Medulla oblongata (tissue), 1 donor: ENCODE data around the gene SPAG6.

ENCODE experiments used
- DNase-seq: peaks from one replicate; pipeline ENCODE4 v3.0.0-alpha.2; 2015; ENCODE audit errors: extremely low spot score

Gene SPAG6

GRCh38 chr10:22433875-22434274, 88.6 kb downstream of the SPAG6 start:
- no peak for DNase-seq

- DNase-seq = no peak
These were observed 89.2 kb downstream of the SPAG6 start for GRCh38 chr10:22434521-22434920.

DNA sequence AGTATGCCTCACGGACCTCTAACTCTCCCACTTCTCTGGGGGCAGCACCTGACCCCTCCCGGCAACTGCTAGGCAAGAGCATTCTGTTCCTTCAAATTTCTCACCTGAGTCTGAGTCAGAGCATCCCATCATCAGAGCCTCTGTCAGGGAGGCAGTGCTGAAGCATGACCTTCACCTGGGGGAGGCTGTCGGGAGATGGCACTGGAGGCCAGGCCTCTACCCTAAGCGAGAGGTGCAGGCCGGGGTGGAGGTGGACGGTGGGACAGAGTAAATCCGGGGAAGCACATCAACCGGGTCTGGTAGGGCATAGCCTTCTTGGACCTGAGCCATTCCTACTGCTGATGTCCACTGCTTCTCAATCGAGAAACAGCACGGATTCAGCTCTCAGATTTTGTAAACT, 90.4 kb downstream of the SPAG6 start:
- no peak for DNase-seq

GRCh38 chr10:22436526-22436892, 91.2 kb downstream of the SPAG6 start:
- DNase-seq = no peak

DNA sequence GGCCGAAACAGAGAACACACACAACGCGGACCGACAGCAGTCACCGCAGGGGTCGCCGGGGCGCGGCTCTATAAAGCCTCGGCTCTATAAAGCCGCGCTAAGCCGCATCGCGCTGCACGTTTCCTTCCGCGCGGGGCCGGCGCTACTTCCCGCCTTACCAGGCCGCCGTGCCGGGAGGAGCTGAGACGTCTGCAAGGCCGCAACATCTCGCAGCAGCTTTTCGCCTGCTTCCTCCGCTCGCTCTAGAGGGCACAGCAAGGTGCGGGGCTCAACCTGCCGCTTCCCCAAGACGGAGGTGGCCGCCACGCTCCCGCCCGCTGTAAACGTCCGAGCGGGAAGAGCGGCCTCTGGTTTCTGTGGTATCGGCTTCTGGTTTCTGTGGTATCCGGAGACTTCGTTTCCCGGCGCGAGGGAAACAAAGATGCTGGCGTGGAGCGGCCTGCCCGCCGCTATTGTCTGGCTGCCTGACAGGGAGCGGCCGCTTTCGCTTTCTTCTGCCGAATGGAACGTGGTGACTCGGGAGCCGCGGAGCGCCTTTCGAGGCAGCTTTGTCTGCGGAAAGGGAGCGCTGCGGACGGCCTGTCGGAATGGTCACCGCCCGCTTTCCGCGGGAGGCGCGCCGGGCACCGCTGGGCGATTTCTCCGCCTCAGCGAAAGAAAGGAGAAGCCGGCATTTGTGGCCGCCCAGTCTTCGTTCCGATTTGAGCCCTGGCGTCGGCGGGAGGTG, 91.8 kb downstream of the SPAG6 start:
- peak; percentile 89 for DNase-seq

- peak; percentile 61 for DNase-seq
These were observed 92.6 kb downstream of the SPAG6 start for GRCh38 chr10:22437620-22438588.

DNA sequence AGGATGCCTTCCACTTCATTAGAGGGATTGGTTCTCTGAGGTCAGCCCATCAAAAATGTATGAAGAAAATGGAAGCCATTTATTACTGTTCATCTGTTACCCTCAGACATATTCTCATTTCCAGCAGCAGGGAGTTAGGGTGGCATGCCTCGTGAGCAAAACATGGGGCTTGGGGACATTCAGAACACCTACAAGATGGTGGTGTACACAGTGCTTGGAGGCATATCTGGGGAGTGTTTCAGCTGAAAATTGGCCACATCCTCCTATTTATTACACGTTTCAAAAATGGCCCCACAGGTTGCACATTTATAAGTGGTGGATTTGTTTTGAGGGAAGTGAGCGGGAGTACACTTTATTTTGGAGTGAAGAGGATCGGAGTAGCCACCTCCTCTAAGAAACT, 93.4 kb downstream of the SPAG6 start:
- DNase-seq = no peak

DNA sequence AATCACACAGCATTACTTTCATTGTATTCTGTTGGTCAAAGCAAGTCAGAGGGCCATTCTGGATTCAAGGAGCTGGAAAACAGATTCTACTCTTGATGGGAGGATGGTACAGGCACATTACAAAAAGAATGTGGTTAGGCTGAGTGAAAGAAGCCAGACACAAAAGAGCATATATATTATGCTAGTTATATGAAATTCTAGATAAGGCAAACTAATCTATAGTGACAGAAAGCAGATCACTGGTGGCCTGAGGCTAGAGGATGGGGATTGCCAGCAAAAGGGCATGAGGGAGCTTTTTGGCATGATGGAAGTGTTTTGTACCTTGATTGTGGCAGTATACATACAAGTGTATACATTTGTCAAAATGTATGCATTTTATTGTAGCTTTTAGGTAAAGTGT, 96.8 kb downstream of the SPAG6 start:
- no peak for DNase-seq

DNA sequence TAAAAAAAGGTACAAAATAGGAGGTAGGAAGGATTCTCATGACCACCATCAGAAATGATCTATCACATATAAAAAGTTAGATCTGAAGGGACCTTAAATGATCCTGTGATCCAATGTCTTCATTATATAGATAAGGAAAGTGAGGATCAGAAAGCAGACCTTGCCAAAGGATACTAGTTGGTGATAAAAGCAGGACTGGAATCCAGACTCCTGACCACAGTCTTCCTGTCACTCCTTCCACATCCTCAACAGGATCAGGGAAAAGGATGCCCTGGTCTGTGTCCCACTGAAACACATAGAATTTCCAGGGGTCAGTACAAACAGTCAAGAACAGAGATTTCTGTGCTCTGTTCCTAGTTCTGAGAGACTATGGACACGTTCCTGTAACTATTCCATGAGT, 97.2 kb downstream of the SPAG6 start:
- no peak for DNase-seq

GRCh38 chr10:22443175-22443901, 98.0 kb downstream of the SPAG6 start:
- no peak for DNase-seq

DNA sequence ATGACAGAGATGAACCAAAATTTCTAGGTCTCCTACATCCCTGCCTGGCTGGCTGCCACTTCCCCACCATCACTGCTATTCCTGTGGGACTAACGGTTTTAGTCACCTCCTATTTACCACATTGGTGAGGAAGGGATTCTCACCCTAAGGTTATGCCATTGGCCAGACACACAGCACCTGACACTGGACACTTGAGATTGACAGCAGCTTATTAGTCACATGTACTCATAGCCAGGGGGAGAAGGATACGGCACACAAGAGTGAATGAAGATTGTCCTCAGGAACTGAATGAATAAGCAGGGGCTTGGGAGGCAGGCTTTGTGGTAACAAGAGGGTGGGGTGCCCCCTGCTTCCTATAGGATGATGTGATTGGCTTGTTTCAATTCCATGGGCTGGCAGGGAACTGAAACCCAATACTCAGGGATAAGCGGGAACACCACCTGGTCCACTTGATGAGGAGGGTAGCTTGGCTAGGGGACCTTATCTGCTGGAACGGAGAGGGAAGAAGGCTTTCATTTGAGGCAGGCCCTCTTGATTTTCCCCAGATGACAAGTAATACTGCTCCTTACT, 99.0 kb downstream of the SPAG6 start:
- DNase-seq = no peak

- DNase-seq = no peak
These were observed 100.2 kb downstream of the SPAG6 start for GRCh38 chr10:22445495-22445894.

DNA sequence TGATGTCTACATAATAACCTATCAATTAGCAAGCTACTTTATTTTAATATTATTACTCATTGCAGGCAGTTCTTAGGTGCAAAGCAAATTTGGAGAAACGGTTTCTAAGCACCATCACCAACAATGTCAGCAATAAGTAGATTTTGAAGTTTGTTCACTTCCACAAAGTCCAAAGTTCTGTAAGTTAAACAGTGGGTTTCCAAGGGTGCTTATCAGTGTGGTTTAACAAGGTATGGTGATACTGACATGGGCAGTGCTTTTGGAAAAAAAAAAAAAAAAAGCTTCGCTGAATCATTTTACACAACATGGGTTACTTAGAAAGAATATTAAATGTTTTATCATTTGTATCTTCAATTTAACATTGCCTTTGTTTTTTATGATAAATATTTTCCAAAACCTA, 101.8 kb downstream of the SPAG6 start:
- no peak for DNase-seq

- DNase-seq = no peak
These were observed 106.0 kb downstream of the SPAG6 start for GRCh38 chr10:22451346-22451745.

DNA sequence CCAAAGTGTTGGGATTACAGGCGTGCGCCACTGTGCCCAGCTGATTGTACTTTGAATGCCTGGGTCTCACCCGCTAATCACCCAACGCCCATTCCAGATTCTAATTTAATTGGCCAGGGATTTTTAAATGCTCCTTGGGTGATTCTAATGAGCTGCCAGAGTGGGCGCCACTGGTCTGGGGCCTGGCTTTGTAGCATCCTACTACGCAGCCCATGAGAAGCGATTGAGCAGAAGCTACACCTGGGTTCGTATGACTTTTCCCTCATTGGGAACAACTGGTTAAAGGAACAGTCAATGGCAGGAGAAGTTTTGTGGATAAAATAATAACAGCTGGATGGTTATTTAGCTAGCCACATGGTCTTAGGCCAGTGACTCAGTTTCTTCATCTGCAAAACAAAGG, 108.0 kb downstream of the SPAG6 start:
- no peak for DNase-seq

DNA sequence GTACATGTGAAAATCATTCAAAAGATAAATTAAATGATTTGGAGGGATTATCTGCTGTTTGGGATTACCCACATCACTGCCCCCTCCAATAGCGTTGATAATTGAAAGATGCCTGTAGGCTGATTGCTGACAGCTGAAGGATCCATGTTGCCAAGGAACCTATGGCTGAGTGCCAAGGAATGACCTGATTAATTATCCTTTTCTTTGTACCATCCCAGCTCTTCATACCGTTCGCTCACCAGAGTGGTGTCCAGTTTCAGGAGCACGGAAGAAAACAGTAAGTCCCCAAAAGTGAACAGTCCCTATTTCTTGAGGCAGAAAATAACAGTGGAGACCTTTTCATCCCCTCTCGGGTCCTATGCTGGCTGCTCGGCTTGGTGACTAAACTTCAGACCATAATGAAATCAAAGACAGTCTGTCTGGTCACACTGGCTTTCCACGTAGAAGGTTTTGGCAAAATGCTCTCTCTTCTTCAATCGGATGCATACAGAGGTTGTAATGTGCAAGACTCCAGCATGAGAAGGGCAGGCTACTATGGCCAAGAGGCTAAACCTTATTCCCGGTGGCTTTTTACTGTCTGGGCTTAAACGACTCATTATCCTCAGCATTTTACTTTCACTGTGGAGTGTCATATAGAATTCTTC, 108.8 kb downstream of the SPAG6 start:
- DNase-seq = no peak

- DNase-seq = no peak
These were observed 109.3 kb downstream of the SPAG6 start for GRCh38 chr10:22454634-22455033.

- DNase-seq = no peak
These were observed 110.0 kb downstream of the SPAG6 start for GRCh38 chr10:22455068-22455857.

GRCh38 chr10:22456486-22456885, 111.2 kb downstream of the SPAG6 start:
- no peak for DNase-seq

- DNase-seq = no peak
These were observed 113.2 kb downstream of the SPAG6 start for GRCh38 chr10:22458272-22459038.
